Right ventricle myocardium inferior (tissue), 1 donor: Measurements from ENCODE around the gene AGTRAP. TPM values are rescaled to one million over a fixed set of nuclear protein-coding genes. Genes with fewer than 3 reads are reported as not detected.

Experiments
- ATAC-seq: fragments of 200-7000 bp; cut with Tn5 transposase; one replicate; pipeline ENCODE4 v1.9.1; 2020; ENCODE audit warnings: mild to moderate bottlenecking, moderate library complexity
- DNase-seq: peaks from one replicate; pipeline ENCODE4 v3.0.0; 2021; ENCODE audit errors: missing footprints
- intact Hi-C: fragments of 100-400 bp; cut with DNase I; formaldehyde crosslinking; loops from one replicate; pipeline ENCODE4 v1.11.0; 2022
- total RNA-seq: library from RNA; stranded (reverse); fragmentation: NEBNext Ultra II Directional; extraction: Animal tissue kit (Norgen Biotek cat#: 25700); gene quantifications from one replicate; pipeline ENCODE4 v1.2.1, GENCODE V29; 2021
- donor health status: DM: no; HTN: yes; CAD: no; lungs with severe emphysema.

The AGTRAP gene
- total RNA-seq, 1 donor from 2014 or later, result 18.3 TPM

GRCh38 chr1:11790101-11790879 is 54.4 kb downstream of the AGTRAP start:
- intact Hi-C loops, result loop anchor here (2.0 to 5.0 kb wide), 2 partner anchors 15 to 92 kb away; partner anchors contain the start of gene MTHFR
- DNase-seq (peak; percentile 55), ATAC-seq (no peak)

- ATAC-seq (peak; percentile 82), DNase-seq (peak; percentile 92)
- intact Hi-C loops, result loop anchor here (2.0 to 5.0 kb wide), 2 partner anchors 14 to 91 kb away; partner anchors contain the start of gene MTHFR
Observed at GRCh38 chr1:11790880-11791715, 55.2 kb downstream of the AGTRAP start.

GRCh38 chr1:11792106-11792505 is 56.2 kb downstream of the AGTRAP start:
- intact Hi-C loops, result loop anchor here (5.0 kb wide), 1 partner anchor 90 kb away; no protein-coding TSS in a partner anchor
- ATAC-seq (peak; percentile 24), DNase-seq (peak; percentile 78)

- intact Hi-C loops, result loop anchor here (5.0 kb wide), 1 partner anchor 88 kb away; no protein-coding TSS in a partner anchor
- DNase-seq (peak; percentile 64), ATAC-seq (no peak)
Observed at GRCh38 chr1:11793819-11794218, 57.9 kb downstream of the AGTRAP start.

- intact Hi-C loops, result loop anchor here (5.0 kb wide), 1 partner anchor 88 kb away; no protein-coding TSS in a partner anchor
- DNase-seq (peak; percentile 70), ATAC-seq (no peak)
Observed at GRCh38 chr1:11794446-11795237, 58.7 kb downstream of the AGTRAP start.

GRCh38 chr1:11795238-11795890 is 59.4 kb downstream of the AGTRAP start:
- ATAC-seq (no peak), DNase-seq (peak; percentile 4)
- intact Hi-C loops, result no loop called here

DNA sequence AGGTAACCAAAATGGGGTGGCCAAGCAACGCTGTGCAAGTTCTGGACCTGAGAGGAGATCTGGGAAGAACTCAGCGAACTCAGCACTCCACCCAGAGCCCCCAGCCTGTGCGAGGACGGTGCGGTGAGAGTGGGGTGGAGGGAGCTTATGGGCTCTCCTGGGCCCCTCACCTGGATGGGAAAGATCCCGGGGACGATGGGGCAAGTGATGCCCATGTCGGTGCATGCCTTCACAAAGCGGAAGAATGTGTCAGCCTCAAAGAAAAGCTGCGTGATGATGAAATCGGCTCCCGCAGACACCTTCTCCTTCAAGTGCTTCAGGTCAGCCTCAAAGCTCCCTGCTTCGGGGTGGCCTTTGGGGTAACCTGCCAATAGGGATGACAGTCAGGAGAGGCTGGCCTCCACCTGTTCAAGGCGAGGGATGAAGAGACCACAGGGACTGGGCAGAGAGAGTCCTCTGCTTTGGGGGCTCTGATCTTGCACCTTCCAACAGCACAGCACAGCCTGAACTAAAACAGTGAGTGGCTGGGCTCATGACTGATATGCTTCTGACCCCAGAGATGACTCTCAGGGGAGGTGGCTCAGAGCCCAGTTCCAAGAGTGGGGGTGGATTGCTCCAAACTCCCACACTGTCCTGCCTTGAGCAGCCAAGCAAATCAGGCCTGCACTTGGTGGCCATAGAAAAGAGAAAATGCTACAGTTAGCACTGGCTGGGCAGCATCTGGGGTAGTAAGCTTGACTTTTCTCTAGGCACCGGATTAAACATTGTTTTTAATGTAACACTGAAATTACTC is 60.3 kb downstream of the AGTRAP start:
- peak; percentile 62 for ATAC-seq
- DNase-seq, result peak; percentile 74
- intact Hi-C loops, result no loop called here

DNA sequence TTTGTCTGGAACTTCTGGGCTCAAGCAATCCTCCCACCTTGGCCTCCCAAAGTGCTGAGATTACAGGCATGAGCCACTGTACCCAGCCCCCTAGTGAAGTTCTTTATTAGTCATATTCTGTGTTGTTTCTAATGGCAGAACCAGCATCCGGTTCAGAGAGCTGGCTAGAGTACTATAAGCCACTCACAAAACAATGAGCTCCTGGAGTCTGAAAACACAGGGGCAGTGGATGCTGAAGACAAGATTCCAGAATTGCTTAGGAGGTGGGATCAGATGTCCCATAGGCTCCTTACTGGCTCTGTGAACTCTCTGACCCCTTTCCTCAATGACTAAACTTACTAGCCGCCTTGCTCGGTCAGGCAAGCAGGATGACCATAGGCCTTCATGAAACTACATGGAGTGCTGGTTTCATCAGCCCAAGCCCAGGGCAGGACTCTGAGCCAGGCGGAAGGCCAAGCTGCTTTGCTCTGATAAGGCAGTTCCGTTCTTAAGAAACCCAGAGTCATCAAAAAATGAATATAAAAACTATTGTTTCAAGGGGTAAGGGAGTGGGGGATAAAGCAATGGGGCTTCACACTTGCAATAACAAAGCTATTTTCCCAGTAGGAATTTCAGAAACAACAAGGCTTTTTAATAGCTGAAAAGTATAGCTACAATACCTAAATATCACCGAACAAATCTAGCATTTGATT is 61.7 kb downstream of the AGTRAP start:
- intact Hi-C loops, result no loop called here
- DNase-seq (peak; percentile 87), ATAC-seq (peak; percentile 66)

GRCh38 chr1:11799099-11799498 is 63.2 kb downstream of the AGTRAP start:
- ATAC-seq (no peak), DNase-seq (peak; percentile 17)
- intact Hi-C loops, result no loop called here

GRCh38 chr1:11799896-11800295 is 64.0 kb downstream of the AGTRAP start:
- intact Hi-C loops, result no loop called here
- DNase-seq (no peak), ATAC-seq (no peak)

DNA sequence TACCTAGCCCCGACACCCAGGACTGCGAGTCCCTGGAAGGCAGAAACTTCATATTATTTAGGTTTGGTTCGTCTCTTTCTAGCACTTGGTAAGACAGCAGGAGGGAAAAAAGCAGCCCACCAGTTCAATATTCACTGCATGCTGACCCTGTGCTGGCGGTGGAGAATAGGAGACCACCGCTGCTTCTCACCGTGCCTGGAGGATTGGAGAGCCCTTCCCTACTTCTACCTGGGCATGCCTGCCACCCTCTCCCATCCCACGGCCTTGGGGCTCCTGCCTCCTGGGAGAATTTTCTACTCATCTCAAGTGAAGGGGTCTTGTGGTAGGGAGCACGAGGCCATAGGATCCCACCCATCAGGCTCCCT is 64.4 kb downstream of the AGTRAP start:
- ATAC-seq (no peak), DNase-seq (peak; percentile 53)
- intact Hi-C loops, result no loop called here

Other genes with a start within 250 kb of the AGTRAP start
- 4.2 TPM for gene FBXO2, start 81.7 kb upstream of the AGTRAP start, total RNA-seq
- gene FBXO44, start 81.3 kb upstream of the AGTRAP start, total RNA-seq, result 19.0 TPM
- gene FBXO6, start 71.9 kb upstream of the AGTRAP start, total RNA-seq, result 11.8 TPM
- gene MAD2L2, start 55.0 kb upstream of the AGTRAP start, total RNA-seq, result 20.1 TPM
- 0.03 TPM for gene DRAXIN, start 44.4 kb upstream of the AGTRAP start, total RNA-seq
- 5.0 TPM for gene C1orf167, start 26.1 kb downstream of the AGTRAP start, total RNA-seq
- gene MTHFR, start 69.8 kb downstream of the AGTRAP start, total RNA-seq, result 34.1 TPM
- 15.7 TPM for gene CLCN6, start 70.1 kb downstream of the AGTRAP start, total RNA-seq
- 8.2 TPM for gene NPPA, start 111.6 kb downstream of the AGTRAP start, total RNA-seq
- gene NPPB, start 122.8 kb downstream of the AGTRAP start, total RNA-seq, result 5.1 TPM
- gene KIAA2013, start 190.3 kb downstream of the AGTRAP start, total RNA-seq, result 32.5 TPM
- gene PLOD1, start 198.6 kb downstream of the AGTRAP start, total RNA-seq, result 70.4 TPM
- gene MFN2, start 244.3 kb downstream of the AGTRAP start, total RNA-seq, result 697 TPM